IPS-15b (cell line): ENCODE results near the gene HMX3.

Source experiments
- H3K27me3 ChIP-seq: one replicate; pipeline ENCODE4 v1.6.1; 2013; ENCODE audit warnings: low read length; ENCODE audit not compliant: control insufficient read depth, insufficient read depth
- H3K36me3 ChIP-seq: one replicate; pipeline ENCODE4 v1.6.1; 2013; ENCODE audit warnings: low read length; ENCODE audit not compliant: control insufficient read depth, insufficient read depth
- H3K4me1 ChIP-seq: one replicate; pipeline ENCODE4 v1.6.1; 2013; ENCODE audit warnings: mild to moderate bottlenecking, low read length; ENCODE audit not compliant: control insufficient read depth, insufficient read depth
- H3K4me3 ChIP-seq: one replicate; pipeline ENCODE4 v1.5.1; 2013; ENCODE audit warnings: low read depth, low read length
- H3K9ac ChIP-seq: one replicate; pipeline ENCODE4 v1.6.1; 2013; ENCODE audit warnings: low read depth, mild to moderate bottlenecking, low read length
- H3K9me3 ChIP-seq: one replicate; pipeline ENCODE4 v1.6.1; 2013; ENCODE audit warnings: mild to moderate bottlenecking, low read length; ENCODE audit not compliant: control insufficient read depth, insufficient read depth

The HMX3 gene

GRCh38 chr10:123136221-123136805, 543 bp downstream of the HMX3 start:
- H3K4me3 ChIP-seq: peak overlapping the region; percentile 48
- H3K4me1 ChIP-seq: peaks cover 9% of the 10 kb centered on the region
- no peaks in the 10 kb centered on the region for H3K9me3 ChIP-seq
- peaks cover 93% of the 10 kb centered on the region for H3K27me3 ChIP-seq
- H3K36me3 ChIP-seq: no peaks in the 10 kb centered on the region
- no peak overlapping the region for H3K9ac ChIP-seq

DNA sequence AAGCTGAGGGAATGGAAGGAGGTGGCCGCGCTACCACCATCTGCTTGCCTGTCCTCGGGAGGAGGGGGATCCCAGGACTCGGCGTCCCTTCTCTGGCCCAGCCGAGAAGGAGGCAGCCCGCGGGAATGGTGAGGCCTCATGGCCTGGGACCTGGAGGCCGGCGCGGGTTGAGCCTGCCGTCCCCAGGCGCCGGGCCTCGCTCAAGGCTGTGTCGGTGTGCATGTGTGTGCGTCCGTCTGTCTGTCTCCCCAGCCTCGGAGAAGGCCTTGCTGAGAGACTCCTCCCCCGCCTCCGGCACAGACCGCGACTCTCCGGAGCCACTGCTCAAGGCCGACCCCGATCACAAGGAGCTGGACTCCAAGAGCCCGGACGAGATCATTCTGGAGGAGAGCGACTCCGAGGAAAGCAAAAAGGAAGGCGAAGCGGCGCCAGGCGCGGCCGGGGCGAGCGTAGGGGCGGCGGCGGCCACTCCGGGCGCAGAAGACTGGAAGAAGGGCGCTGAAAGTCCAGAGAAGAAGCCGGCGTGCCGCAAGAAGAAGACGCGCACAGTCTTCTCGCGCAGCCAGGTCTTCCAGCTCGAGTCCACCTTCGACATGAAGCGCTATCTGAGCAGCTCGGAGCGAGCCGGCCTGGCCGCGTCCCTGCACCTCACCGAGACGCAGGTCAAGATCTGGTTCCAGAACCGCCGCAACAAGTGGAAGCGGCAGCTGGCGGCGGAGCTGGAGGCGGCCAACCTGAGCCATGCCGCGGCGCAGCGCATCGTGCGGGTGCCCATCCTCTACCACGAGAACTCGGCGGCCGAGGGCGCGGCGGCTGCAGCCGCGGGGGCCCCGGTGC, 1.3 kb downstream of the HMX3 start:
- Histone ChIP-seq H3K9me3 (no peaks in the 10 kb centered on the region), H3K36me3 (no peaks in the 10 kb centered on the region), H3K27me3 (peaks cover 93% of the 10 kb centered on the region), H3K4me3 (peak overlapping the region; percentile 48), H3K9ac (no peak overlapping the region), H3K4me1 (peaks cover 9% of the 10 kb centered on the region)

- Histone ChIP-seq H3K4me1 (peaks cover 4% of the 10 kb centered on the region), H3K36me3 (no peaks in the 10 kb centered on the region), H3K27me3 (peaks cover 94% of the 10 kb centered on the region), H3K9me3 (no peaks in the 10 kb centered on the region), H3K4me3 (peak overlapping the region; percentile 45), H3K9ac (no peak overlapping the region)
Measured at GRCh38 chr10:123139165-123139520, 3.4 kb downstream of the HMX3 start.

- peaks cover 94% of the 10 kb centered on the region for H3K27me3 ChIP-seq
- no peaks in the 10 kb centered on the region for H3K9me3 ChIP-seq
- peaks cover 4% of the 10 kb centered on the region for H3K4me1 ChIP-seq
- no peak overlapping the region for H3K9ac ChIP-seq
- no peaks in the 10 kb centered on the region for H3K36me3 ChIP-seq
- H3K4me3 ChIP-seq: peak overlapping the region; percentile 45
Measured at GRCh38 chr10:123139521-123140163, 3.9 kb downstream of the HMX3 start.

- peaks cover 95% of the 10 kb centered on the region for H3K27me3 ChIP-seq
- peak overlapping the region; percentile 45 for H3K4me3 ChIP-seq
- H3K36me3 ChIP-seq: no peaks in the 10 kb centered on the region
- H3K9ac ChIP-seq: no peak overlapping the region
- no peaks in the 10 kb centered on the region for H3K9me3 ChIP-seq
- peaks cover 4% of the 10 kb centered on the region for H3K4me1 ChIP-seq
Measured at GRCh38 chr10:123140164-123140982, 4.6 kb downstream of the HMX3 start.

DNA sequence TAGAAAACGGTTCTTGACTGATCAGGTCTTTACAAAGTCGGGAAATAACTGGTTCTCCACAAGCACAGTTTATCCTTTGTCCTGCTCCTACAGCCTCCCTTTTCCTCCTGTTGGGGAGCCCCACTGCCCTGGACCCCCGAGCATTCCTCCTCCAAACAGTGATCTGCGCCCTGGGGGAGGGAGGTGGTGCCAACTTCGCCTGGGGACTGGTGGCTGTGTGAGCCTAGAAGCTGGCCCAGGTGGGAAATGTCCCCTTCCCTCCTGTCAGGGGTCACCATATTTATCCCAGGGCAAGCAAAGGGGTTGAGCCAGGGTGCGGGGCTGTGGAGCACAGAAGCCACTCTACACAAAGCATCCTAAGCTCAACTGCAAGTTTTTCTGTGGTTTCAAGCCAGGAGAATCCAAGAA, 5.2 kb downstream of the HMX3 start:
- Histone ChIP-seq H3K4me3 (no peak overlapping the region), H3K27me3 (peaks cover 100% of the 10 kb centered on the region), H3K36me3 (no peaks in the 10 kb centered on the region), H3K9ac (no peak overlapping the region), H3K4me1 (peaks cover 7% of the 10 kb centered on the region), H3K9me3 (no peaks in the 10 kb centered on the region)

- Histone ChIP-seq H3K27me3 (peaks cover 100% of the 10 kb centered on the region), H3K4me1 (peaks cover 7% of the 10 kb centered on the region), H3K9ac (no peak overlapping the region), H3K9me3 (no peaks in the 10 kb centered on the region), H3K36me3 (no peaks in the 10 kb centered on the region), H3K4me3 (peak overlapping the region; percentile 39)
Measured at GRCh38 chr10:123141791-123142700, 6.3 kb downstream of the HMX3 start.

GRCh38 chr10:123142701-123143161, 7.0 kb downstream of the HMX3 start:
- Histone ChIP-seq H3K27me3 (peaks cover 100% of the 10 kb centered on the region), H3K4me3 (peak overlapping the region; percentile 39), H3K9ac (no peak overlapping the region)

GRCh38 chr10:123143162-123143824, 7.5 kb downstream of the HMX3 start:
- Histone ChIP-seq H3K4me1 (peaks cover 7% of the 10 kb centered on the region), H3K9ac (no peak overlapping the region), H3K9me3 (no peaks in the 10 kb centered on the region), H3K27me3 (peaks cover 98% of the 10 kb centered on the region), H3K36me3 (no peaks in the 10 kb centered on the region), H3K4me3 (peak overlapping the region; percentile 39)

More at GRCh38 chr10:123142701-123143161, 7.0 kb downstream of the HMX3 start:
- Histone ChIP-seq H3K4me1 (peaks cover 7% of the 10 kb centered on the region), H3K9me3 (no peaks in the 10 kb centered on the region), H3K36me3 (no peaks in the 10 kb centered on the region)

DNA sequence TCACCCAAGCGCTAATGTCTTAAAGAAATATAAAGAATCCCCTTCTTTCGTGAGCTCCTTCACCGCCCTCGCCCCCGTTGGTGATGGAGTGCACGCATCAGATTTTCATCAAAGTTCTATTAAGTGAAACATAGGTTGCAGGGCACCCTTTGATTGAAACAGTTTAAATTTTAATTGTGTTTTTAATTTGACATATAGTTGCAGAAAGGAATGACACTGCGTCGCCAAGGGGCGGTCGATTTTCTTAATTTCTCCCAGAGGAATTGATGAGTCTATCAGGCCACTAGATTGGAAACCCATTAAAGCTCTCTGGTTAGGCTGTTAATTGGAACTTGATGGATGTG, 8.0 kb downstream of the HMX3 start:
- H3K4me1 ChIP-seq: peaks cover 7% of the 10 kb centered on the region
- peak overlapping the region; percentile 39 for H3K4me3 ChIP-seq
- no peak overlapping the region for H3K9ac ChIP-seq
- H3K27me3 ChIP-seq: peaks cover 98% of the 10 kb centered on the region
- no peaks in the 10 kb centered on the region for H3K9me3 ChIP-seq
- H3K36me3 ChIP-seq: no peaks in the 10 kb centered on the region
